ENCODE measurements around the gene SMC3.

DNA sequence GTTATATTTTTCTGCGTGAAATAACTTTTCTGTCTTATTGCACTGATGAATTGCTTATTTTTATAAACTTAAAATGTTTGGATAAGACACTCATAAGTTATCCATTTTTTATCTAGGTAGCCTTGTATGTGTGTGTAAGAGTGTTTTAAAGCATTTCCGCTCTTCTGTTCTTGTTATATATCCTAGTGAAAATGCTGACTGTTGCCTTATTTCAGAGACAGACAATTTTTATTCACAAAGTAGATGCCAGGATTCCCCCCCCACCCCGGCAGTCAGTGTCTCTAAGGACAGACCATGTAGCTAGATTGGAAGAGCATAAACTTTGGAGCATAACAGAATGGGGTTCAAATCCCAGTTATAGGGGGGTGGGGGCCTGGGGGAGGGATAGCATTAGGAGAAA lies 1.6 kb downstream of the SMC3 start:
- TF ChIP-seq, protein P1, sequence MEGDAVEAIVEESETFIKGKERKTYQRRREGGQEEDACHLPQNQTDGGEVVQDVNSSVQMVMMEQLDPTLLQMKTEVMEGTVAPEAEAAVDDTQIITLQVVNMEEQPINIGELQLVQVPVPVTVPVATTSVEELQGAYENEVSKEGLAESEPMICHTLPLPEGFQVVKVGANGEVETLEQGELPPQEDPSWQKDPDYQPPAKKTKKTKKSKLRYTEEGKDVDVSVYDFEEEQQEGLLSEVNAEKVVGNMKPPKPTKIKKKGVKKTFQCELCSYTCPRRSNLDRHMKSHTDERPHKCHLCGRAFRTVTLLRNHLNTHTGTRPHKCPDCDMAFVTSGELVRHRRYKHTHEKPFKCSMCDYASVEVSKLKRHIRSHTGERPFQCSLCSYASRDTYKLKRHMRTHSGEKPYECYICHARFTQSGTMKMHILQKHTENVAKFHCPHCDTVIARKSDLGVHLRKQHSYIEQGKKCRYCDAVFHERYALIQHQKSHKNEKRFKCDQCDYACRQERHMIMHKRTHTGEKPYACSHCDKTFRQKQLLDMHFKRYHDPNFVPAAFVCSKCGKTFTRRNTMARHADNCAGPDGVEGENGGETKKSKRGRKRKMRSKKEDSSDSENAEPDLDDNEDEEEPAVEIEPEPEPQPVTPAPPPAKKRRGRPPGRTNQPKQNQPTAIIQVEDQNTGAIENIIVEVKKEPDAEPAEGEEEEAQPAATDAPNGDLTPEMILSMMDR (IDR thresholded peaks at IDR 0.05), result no peak
- no peak for TF ChIP-seq POLR2A (IDR thresholded peaks at IDR 0.05)

All from esophagus squamous epithelium (tissue), 4 donors.